ENCODE measurements around the gene PTPRR.

Gene PTPRR

DNA sequence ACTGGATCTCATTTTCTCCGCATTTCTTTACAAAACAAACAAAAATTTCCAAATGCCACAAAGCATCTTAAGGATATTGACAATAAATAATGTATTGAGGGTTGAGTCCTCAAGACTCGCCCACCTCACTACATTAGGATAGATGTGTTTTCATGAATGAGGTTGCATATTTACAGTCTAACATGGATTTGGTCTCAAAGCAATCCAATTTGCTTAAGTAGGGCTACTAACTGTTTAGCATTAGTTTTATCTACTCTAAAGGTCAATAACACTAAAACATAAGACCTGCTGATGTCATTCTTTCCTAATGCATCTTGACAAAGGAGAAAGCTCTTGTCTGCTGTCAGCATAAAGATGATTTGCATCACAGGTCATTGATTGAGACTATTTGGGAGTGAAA, 82.4 kb downstream of the PTPRR start:
- Mint-ChIP-seq H3K36me3 (ENCODE audit: low read depth) (no peaks in the 10 kb centered on the region), H3K27me3 (no peaks in the 10 kb centered on the region), H3K4me3 (no peak overlapping the region), H3K9me3 (peaks cover 4% of the 10 kb centered on the region), H3K27ac (no peak overlapping the region), H3K4me1 (no peaks in the 10 kb centered on the region)
- no peak for DNase-seq
- no peak for ATAC-seq

DNA sequence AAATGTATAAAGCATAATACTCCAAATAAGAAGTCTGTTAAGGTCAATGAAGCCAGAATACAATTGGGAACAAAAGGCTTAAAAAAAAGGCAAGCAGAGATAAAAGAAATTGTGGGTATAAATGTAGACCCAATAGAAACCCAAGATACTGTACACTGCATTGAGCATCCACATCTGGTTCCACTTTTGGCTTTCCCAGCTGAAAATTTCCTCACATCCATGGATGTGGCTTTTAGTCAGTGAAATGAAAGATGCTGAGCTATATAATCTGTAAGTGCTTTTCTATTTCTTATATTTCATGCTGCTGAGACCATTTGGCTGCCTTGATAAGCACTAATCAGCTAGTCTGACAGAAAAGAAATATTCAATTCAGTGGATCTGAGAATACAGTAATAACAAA, 83.5 kb downstream of the PTPRR start:
- H3K36me3 Mint-ChIP-seq (ENCODE audit: low read depth), result no peaks in the 10 kb centered on the region
- H3K27me3 Mint-ChIP-seq, result no peaks in the 10 kb centered on the region
- no peaks in the 10 kb centered on the region for H3K4me1 Mint-ChIP-seq
- DNase-seq (no peak), ATAC-seq (no peak)
- H3K4me3 Mint-ChIP-seq, result no peak overlapping the region
- peaks cover 4% of the 10 kb centered on the region for H3K9me3 Mint-ChIP-seq
- H3K27ac Mint-ChIP-seq, result no peak overlapping the region

DNA sequence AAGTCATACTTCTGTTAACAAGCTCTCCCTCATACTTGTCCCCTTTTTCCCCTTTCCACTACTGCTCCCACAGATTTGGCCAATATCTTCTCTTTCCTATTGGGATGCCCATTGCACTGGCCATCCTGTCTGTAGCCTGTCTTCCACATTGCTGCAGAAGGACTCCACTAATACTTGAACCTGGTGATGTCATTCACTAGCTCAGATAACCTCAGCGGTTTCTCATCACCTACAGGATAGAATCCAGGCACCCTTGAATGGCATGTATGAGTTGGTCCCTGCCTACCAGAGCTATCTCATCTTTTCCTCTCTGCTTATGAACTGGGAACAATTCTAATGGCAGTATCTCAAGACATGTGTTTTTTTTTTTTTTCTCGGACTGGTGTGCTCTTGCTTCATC, 84.6 kb downstream of the PTPRR start:
- no peaks in the 10 kb centered on the region for H3K27me3 Mint-ChIP-seq

DNA sequence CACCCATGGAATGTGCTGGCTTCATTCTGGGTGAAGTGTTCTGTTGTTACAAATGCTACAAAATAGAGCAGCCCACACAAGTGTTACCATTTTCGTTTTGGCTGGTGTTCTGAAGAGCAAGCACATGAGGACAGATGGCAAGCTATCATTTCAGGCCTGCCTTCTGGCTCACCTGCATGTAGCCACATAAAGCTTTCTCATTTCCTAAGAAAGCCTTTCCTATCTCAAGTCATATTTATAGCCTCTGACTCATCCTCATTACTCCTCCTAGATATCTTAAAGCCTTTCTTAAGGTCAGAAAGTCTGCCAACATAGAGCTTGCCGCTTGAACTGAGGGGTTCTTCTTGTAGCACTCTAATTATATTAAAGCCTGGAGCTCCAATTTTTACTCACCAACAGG, 89.0 kb downstream of the PTPRR start:
- no peak overlapping the region for H3K4me3 Mint-ChIP-seq
- DNase-seq (no peak), ATAC-seq (no peak)
- H3K9me3 Mint-ChIP-seq, result peaks cover 4% of the 10 kb centered on the region
- H3K4me1 Mint-ChIP-seq, result no peaks in the 10 kb centered on the region
- no peaks in the 10 kb centered on the region for H3K27me3 Mint-ChIP-seq
- no peak overlapping the region for H3K27ac Mint-ChIP-seq
- H3K36me3 Mint-ChIP-seq (ENCODE audit: low read depth), result no peaks in the 10 kb centered on the region

More for the DNA sequence above, 84.6 kb downstream of the PTPRR start:
- no peak for DNase-seq
- Mint-ChIP-seq H3K4me3 (no peak overlapping the region), H3K36me3 (ENCODE audit: low read depth) (no peaks in the 10 kb centered on the region), H3K27ac (no peak overlapping the region), H3K4me1 (no peaks in the 10 kb centered on the region), H3K9me3 (peaks cover 4% of the 10 kb centered on the region)
- ATAC-seq, result no peak

DNA sequence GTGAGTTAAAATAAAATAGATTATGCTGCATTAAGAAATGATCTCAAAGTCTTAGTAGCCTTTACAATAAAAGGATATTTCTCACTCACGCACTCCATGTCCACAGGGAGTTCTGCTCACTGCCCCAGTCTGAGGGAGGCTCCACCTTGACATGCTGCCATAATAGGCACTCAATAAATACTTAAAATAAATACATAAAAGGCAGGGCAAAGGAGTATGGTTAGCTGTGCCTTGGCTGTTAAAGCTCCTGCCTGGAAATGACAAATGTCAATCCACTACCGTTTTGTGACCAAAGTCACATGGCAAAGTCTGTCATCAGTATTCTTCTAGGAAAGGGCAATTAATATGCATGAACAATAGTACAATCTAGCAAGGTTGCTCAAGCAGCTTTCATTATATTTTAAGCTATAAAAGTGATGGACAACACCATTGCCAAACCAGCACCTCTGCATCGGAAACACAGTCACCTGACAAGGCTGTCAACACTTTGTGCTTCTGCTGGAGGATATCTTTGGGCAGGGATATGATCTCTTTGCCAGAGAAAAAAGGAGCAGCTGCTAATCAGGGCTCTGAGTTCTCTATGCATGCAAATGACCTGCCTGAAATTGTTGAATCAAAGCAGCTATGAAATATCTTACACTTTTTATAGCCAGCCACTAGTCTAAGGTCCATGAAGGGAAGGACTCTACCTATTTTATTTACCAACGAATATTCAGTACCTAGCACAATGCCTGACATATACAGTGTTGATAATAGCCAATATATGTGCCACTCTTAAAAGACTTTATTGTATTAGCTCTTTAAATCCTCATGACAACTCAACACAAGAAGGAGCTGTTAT, 90.1 kb downstream of the PTPRR start:
- no peak for ATAC-seq
- Mint-ChIP-seq H3K27ac (no peak overlapping the region), H3K9me3 (no peaks in the 10 kb centered on the region), H3K4me3 (no peak overlapping the region), H3K4me1 (no peaks in the 10 kb centered on the region), H3K36me3 (ENCODE audit: low read depth) (no peaks in the 10 kb centered on the region), H3K27me3 (no peaks in the 10 kb centered on the region)
- no peak for DNase-seq

DNA sequence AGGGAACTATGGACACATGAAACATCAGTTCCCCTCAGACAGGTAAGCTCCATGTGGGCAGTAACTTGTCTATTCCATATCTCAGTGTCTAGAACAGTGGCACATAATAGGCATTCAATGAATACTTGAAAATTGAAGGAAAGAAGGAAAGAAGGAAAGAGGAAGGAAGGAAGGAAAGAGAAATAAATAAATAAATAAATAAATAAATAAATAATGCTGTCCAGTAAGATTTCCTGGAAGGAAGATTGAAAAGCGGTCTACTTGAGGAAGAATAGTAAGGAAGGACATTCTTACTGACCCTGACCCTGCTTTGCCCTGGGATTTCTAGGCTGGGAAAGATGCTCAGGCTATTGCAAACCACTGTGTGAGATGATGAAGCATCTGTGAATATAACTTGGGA, 91.5 kb downstream of the PTPRR start:
- H3K4me1 Mint-ChIP-seq, result no peaks in the 10 kb centered on the region
- DNase-seq (no peak), ATAC-seq (no peak)
- no peaks in the 10 kb centered on the region for H3K36me3 Mint-ChIP-seq (ENCODE audit: low read depth)
- H3K4me3 Mint-ChIP-seq, result no peak overlapping the region
- no peak overlapping the region for H3K27ac Mint-ChIP-seq
- H3K27me3 Mint-ChIP-seq, result no peaks in the 10 kb centered on the region
- no peaks in the 10 kb centered on the region for H3K9me3 Mint-ChIP-seq

DNA sequence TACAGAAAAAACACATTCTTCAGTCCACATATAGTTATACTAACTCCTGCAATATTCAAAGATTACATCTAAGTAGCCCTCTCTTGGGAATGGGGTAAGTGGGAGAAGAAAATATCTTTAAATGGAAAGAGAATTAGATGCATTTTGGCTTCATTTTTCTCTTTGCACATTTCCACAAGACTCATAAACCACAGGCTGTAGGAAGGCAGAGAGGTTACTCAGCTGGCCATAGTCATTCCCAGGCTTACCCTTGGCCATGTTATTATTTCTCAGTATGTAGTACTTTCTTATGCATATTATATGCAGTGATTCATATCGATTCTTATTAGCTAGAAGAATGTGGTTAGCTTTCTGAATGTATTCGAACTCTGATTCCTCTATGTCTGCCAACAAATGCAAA, 92.2 kb downstream of the PTPRR start:
- H3K27me3 Mint-ChIP-seq, result no peaks in the 10 kb centered on the region
- no peaks in the 10 kb centered on the region for H3K4me1 Mint-ChIP-seq
- DNase-seq, result no peak
- no peaks in the 10 kb centered on the region for H3K9me3 Mint-ChIP-seq
- ATAC-seq, result no peak
- no peak overlapping the region for H3K4me3 Mint-ChIP-seq
- no peaks in the 10 kb centered on the region for H3K36me3 Mint-ChIP-seq (ENCODE audit: low read depth)
- no peak overlapping the region for H3K27ac Mint-ChIP-seq

DNA sequence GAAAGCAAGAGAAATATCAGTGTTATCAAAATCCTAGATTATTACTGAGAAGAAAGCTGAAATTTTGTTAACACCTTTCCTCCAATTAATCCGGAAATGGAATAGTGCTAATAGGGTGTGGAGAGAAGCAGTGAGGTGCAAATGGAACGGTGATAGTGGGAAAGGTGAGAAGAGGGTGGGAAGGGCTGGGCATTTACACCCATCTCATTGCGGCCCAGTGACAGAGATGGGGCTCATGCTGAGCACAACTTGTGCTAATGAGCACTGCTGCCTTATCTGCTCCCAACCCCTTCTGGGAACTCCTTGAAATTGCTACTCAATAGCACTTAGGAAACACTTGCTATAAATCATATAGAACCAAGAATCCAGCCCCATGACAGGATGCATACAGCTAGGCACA, 94.4 kb downstream of the PTPRR start:
- Mint-ChIP-seq H3K9me3 (peaks cover 4% of the 10 kb centered on the region), H3K27me3 (no peaks in the 10 kb centered on the region), H3K4me1 (no peaks in the 10 kb centered on the region), H3K36me3 (ENCODE audit: low read depth) (no peaks in the 10 kb centered on the region), H3K4me3 (no peak overlapping the region), H3K27ac (no peak overlapping the region)
- ATAC-seq (no peak), DNase-seq (no peak)

DNA sequence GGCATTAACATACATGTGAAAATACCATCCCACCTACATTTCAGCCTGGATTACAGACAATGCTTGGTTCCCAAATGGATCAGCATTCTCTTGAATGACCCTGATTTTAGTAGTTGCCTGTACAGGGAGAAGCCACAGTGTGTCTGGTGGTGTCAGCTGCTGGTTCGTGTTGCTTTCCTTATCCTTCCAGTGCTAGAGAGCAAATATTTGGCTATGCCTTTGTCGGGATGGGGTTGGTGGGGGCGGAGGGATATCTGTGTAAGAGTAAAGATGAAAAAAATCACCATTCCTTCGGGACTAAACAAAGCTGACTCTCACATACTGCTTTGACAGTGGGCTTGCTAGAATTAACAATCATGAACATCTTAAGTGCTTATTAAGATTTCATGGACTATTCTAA, 96.0 kb downstream of the PTPRR start:
- ATAC-seq (no peak), DNase-seq (no peak)
- Mint-ChIP-seq H3K9me3 (peaks cover 9% of the 10 kb centered on the region), H3K4me1 (no peaks in the 10 kb centered on the region), H3K36me3 (ENCODE audit: low read depth) (no peaks in the 10 kb centered on the region), H3K4me3 (no peak overlapping the region), H3K27me3 (no peaks in the 10 kb centered on the region), H3K27ac (no peak overlapping the region)

DNA sequence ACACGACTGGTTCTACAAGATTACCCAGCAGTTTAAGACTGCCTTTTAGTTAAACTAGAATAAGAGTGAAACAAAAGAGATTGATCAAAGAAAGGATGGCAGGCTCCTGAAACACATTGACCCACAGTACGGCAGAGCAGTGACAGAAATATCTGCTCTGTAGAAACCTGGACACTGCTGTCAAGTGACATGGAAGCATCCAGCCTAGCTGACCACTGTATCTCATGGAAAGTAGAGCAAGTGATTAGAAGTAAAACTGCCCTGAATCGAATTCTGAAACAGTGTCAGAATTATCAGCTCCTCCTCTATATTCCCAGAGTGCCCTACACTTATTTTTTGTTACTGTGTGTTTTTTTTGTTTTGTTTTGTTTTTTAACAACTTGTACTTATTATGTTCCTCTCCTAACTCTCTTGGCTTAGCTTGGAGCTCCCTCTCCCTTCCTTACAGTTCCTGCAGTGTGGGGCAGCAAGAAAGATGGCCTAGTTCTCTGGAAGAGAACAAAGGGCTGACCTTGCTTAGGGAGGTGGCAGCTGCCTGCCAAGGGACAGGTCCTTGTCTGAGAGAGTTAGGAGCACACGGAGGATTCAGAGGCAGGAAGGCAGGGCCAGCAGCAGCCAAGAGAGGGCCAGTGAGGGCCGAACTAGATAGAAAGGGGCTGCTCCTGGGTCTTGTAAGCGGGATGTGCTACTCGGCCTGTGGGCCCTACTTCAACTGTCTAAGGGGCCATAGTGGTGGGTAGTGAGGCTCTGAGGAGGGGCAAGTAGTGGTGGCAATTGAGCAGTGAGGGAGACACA, 97.2 kb downstream of the PTPRR start:
- DNase-seq (no peak), ATAC-seq (no peak)
- H3K36me3 Mint-ChIP-seq (ENCODE audit: low read depth), result no peaks in the 10 kb centered on the region
- no peak overlapping the region for H3K27ac Mint-ChIP-seq
- no peak overlapping the region for H3K4me3 Mint-ChIP-seq
- H3K9me3 Mint-ChIP-seq, result peaks cover 9% of the 10 kb centered on the region
- no peaks in the 10 kb centered on the region for H3K4me1 Mint-ChIP-seq
- H3K27me3 Mint-ChIP-seq, result no peaks in the 10 kb centered on the region

DNA sequence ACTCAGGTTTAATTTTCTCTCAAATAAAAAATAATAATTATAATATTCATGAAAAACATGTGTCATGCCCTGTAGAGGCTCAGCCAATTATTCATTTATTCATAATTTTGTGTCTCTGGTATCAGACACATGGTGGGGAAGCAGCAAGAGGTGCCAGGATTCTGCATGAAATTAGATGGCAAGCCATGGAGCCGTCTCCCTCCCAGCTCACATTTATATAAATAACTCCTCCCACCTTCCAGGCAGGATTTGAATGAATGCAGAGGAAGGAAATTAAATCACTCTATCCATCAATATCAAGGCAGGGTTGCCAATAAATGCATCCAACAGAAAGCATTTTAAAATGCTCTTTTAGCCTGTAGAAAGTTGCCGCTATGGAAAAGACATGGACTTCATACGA, 98.1 kb downstream of the PTPRR start:
- H3K4me3 Mint-ChIP-seq, result no peak overlapping the region
- ATAC-seq (no peak), DNase-seq (no peak)
- no peaks in the 10 kb centered on the region for H3K36me3 Mint-ChIP-seq (ENCODE audit: low read depth)
- no peaks in the 10 kb centered on the region for H3K27me3 Mint-ChIP-seq
- H3K4me1 Mint-ChIP-seq, result no peaks in the 10 kb centered on the region
- peaks cover 9% of the 10 kb centered on the region for H3K9me3 Mint-ChIP-seq
- no peak overlapping the region for H3K27ac Mint-ChIP-seq

DNA sequence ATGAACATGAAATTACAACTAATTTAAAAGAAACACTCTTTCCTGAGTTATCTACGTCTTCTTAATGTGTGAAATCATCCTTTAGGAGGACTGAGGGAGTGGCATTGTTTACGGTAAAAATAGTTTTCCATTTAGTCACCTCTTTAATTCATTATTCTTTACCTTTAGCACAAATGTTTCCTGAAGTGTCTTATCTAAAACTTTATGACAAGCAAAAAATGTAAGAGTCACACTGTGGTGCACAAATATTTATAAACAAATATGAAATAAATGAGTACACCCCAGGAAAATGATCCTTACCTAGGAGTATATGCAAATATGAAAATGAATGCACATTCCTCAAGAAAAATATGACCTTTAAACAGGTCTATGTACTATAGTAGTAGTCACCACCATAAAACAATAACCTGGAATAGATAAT, 104.6 kb downstream of the PTPRR start:
- Mint-ChIP-seq H3K9me3 (peaks cover 9% of the 10 kb centered on the region), H3K36me3 (ENCODE audit: low read depth) (no peaks in the 10 kb centered on the region), H3K27ac (no peak overlapping the region), H3K4me3 (no peak overlapping the region), H3K4me1 (no peaks in the 10 kb centered on the region), H3K27me3 (no peaks in the 10 kb centered on the region)
- DNase-seq (no peak), ATAC-seq (no peak)

DNA sequence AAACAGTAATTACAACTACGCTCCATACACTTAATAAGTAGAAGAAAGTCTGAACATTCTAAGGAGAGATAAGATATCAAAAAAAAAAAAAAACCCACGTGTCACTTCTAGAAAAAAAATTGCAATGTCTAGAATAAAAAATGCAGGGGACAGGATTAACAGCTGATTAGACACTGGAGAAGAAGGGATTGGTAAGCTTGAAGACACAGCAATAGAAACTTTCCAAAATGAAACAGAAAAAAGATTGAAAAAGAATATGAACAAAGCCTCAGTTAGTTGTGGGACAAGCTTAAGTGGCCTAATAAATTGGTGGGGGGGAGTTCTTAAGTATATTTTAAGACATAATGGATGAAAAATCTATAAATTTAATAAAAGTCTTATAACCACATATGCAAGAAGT, 105.5 kb downstream of the PTPRR start:
- no peaks in the 10 kb centered on the region for H3K4me1 Mint-ChIP-seq
- DNase-seq, result no peak
- no peak overlapping the region for H3K4me3 Mint-ChIP-seq
- H3K9me3 Mint-ChIP-seq, result peaks cover 4% of the 10 kb centered on the region
- H3K27me3 Mint-ChIP-seq, result peaks cover under 1% of the 10 kb centered on the region
- no peak for ATAC-seq
- no peak overlapping the region for H3K27ac Mint-ChIP-seq
- H3K36me3 Mint-ChIP-seq (ENCODE audit: low read depth), result no peaks in the 10 kb centered on the region

DNA sequence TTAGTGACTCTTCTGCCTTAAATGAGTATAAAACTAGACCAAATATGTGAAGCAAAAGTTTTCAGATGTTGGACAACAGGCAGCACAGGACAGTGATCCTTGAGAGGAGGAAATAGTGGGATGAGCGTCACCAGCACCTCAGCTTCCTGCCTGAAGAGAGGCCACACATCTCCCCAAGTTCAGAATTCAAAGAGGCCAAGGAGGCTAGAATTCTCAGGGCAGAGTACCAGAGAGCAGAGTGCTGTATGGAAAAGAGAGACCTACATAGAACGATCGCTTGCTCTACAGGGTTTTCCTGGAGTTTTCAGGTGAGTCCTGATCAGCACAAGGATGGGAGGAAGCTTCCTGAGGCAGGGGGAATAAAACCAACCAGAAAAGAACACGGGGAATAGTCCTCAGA, 107.0 kb downstream of the PTPRR start:
- peaks cover 2% of the 10 kb centered on the region for H3K27me3 Mint-ChIP-seq
- no peak for DNase-seq
- no peak overlapping the region for H3K4me3 Mint-ChIP-seq
- H3K9me3 Mint-ChIP-seq, result peaks cover 4% of the 10 kb centered on the region
- no peak for ATAC-seq
- H3K4me1 Mint-ChIP-seq, result no peaks in the 10 kb centered on the region
- no peaks in the 10 kb centered on the region for H3K36me3 Mint-ChIP-seq (ENCODE audit: low read depth)
- no peak overlapping the region for H3K27ac Mint-ChIP-seq

DNA sequence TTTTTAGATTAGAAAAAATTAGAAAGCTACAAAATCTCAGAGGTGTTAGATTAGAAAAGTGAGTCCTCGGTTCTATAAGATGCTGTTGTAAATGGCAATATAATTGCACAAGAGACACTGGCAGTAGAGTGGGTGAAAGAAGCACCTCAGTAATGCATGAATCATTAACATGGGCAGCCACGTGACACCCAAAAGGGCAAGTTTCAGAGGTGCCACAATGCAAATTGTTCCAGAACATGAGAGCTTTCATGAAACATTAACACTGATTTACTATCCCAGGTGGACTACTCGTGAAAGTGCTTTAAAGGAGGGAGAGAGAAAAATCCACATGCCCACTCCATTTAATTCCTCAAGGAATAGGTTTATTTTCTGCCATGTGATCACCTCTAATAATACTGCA, 108.4 kb downstream of the PTPRR start:
- H3K27ac Mint-ChIP-seq, result no peak overlapping the region
- H3K27me3 Mint-ChIP-seq, result peaks cover 2% of the 10 kb centered on the region
- ATAC-seq, result no peak
- no peak for DNase-seq
- no peak overlapping the region for H3K4me3 Mint-ChIP-seq
- no peaks in the 10 kb centered on the region for H3K4me1 Mint-ChIP-seq
- H3K36me3 Mint-ChIP-seq (ENCODE audit: low read depth), result no peaks in the 10 kb centered on the region
- H3K9me3 Mint-ChIP-seq, result peaks cover 9% of the 10 kb centered on the region
